Breast epithelium (tissue), 3 donors: Measurements from ENCODE around the gene C6orf163.

Source experiments
- POLR2A ChIP-seq: fragments of 450-650 bp; IDR thresholded peaks from one replicate; pipeline ENCODE4 v1.6.1; 2016; ENCODE audit warnings: antibody characterized with exemption, mild to moderate bottlenecking, moderate library complexity
- POLR2AphosphoS5 ChIP-seq, 3 donors: sonication (generic); formaldehyde crosslinking; IDR thresholded peaks; one replicate each; pipeline ENCODE4 v1.6.1; 2017; ENCODE audit warnings: antibody characterized with exemption in 3 of 3
- TF ChIP-seq, protein P1 (sequence below), 3 donors: fragments of 450-650 bp; IDR thresholded peaks; one replicate each; pipeline ENCODE4 v1.5.1; 2016 to 2017; ENCODE audit warnings: antibody characterized with exemption in 3 of 3, mild to moderate bottlenecking in 3 of 3, moderate library complexity in 3 of 3

DNA sequence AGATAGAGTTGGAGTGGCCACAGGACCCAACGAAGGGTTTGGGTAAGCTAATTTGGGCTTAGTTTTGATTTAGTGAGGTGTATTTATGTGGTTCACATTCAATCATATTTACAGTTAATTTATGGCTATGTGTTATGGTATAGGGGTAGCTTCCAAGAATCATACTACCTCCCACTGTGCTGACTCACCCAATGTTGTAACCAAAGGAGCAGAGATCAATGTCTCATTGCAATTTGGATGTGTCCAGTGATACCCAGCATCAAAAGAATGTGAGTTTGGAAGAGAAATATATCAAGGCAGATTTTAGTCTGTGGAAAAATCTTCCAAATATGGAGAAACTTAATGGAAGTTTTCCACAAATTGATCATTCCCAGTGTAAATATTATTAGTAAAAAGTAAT lies 47.5 kb upstream of the C6orf163 start:
- TF ChIP-seq, protein P1, sequence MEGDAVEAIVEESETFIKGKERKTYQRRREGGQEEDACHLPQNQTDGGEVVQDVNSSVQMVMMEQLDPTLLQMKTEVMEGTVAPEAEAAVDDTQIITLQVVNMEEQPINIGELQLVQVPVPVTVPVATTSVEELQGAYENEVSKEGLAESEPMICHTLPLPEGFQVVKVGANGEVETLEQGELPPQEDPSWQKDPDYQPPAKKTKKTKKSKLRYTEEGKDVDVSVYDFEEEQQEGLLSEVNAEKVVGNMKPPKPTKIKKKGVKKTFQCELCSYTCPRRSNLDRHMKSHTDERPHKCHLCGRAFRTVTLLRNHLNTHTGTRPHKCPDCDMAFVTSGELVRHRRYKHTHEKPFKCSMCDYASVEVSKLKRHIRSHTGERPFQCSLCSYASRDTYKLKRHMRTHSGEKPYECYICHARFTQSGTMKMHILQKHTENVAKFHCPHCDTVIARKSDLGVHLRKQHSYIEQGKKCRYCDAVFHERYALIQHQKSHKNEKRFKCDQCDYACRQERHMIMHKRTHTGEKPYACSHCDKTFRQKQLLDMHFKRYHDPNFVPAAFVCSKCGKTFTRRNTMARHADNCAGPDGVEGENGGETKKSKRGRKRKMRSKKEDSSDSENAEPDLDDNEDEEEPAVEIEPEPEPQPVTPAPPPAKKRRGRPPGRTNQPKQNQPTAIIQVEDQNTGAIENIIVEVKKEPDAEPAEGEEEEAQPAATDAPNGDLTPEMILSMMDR (IDR thresholded peaks at IDR 0.05): no peak
- TF ChIP-seq POLR2A (no peak), POLR2AphosphoS5 (IDR thresholded peaks at IDR 0.05) (no peak)
